MM.1S (cell line): ENCODE data around the gene GOLPH3.
"Not testable (repeated sequence)": the region's sequence is repeated elsewhere in the genome, so short reads cannot be mapped to it uniquely, and the experiment has no call there.

Experiments
- CTCF ChIP-seq: fragments of 300-600 bp; sonication (generic); IDR thresholded peaks from 2 replicates; pipeline ENCODE4 v1.5.1; 2016; ENCODE audit warnings: antibody characterized with exemption, low read length, mixed read lengths
- EZH2 ChIP-seq: fragments of 300-600 bp; sonication (generic); optimal IDR thresholded peaks from 2 replicates; pipeline ENCODE3; 2017; ENCODE audit warnings: low read depth, mild to moderate bottlenecking, antibody characterized with exemption, low read length, mixed read lengths

GRCh38 chr5:32118922-32119321 is 55.2 kb downstream of the GOLPH3 start:
- TF ChIP-seq CTCF, EZH2: not testable (repeated sequence)
